Endothelial cell of umbilical vein (primary cell): ENCODE data around the gene RPH3AL.

Experiments used
- CTCF ChIP-seq, 2 donors: IDR thresholded peaks; 1 replicate in 1 of 2; 2 replicates in 1 of 2; pipeline ENCODE4 v1.5.1; 2011; ENCODE audit warnings: low read length in 2 of 2, mild to moderate bottlenecking in 2 of 2, moderate library complexity in 2 of 2, control low read depth in 1 of 2, inconsistent platforms in 1 of 2, low read depth in 1 of 2; ENCODE audit not compliant: insufficient read depth in 1 of 2; ENCODE audit errors: extremely low read depth in 1 of 2
- EZH2 ChIP-seq: IDR thresholded peaks from 2 replicates; pipeline ENCODE4 v1.6.1; 2012; ENCODE audit warnings: borderline replicate concordance, low read depth, mild to moderate bottlenecking, moderate library complexity, low read length, inconsistent platforms; ENCODE audit not compliant: severe bottlenecking
- FOS ChIP-seq: IDR thresholded peaks from 2 replicates; pipeline ENCODE4 v1.6.1; 2011; ENCODE audit warnings: mild to moderate bottlenecking, low read length, moderate library complexity, borderline replicate concordance; ENCODE audit not compliant: insufficient read depth
- GATA2 ChIP-seq: IDR thresholded peaks from 2 replicates; pipeline ENCODE4 v1.7.0; 2011; ENCODE audit warnings: low read depth, mild to moderate bottlenecking, moderate library complexity, mixed read lengths, low read length; ENCODE audit not compliant: insufficient read length, insufficient read depth
- JUN ChIP-seq: IDR thresholded peaks from 2 replicates; pipeline ENCODE4 v1.6.1; 2011; ENCODE audit warnings: borderline replicate concordance, low read depth; ENCODE audit not compliant: insufficient read length, insufficient read depth
- POLR2AphosphoS5 ChIP-seq: IDR thresholded peaks from 2 replicates; pipeline ENCODE4 v1.6.1; 2012; ENCODE audit warnings: low read depth, mild to moderate bottlenecking, control low read depth, low read length, moderate library complexity; ENCODE audit not compliant: insufficient read depth

DNA sequence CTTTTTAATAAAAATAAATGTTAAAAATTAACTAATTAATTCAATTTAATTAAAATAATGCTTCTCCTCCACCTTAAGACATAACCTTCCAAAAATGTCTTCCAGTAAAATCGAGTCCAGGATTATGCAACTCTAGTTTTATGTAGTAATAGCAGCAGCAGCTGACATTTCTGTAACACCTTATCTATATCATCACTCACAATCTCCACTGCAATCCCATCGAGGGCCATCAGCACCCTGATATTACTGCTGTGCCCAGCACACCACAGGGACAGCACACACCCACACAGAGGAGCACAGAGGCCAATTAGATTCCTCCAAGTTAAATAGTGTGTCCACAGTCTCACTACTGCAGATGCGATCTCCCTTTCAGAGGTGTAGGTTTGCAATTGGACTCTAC lies 2.9 kb downstream of the RPH3AL start:
- TF ChIP-seq JUN, result no peak
- no peak for TF ChIP-seq CTCF (IDR thresholded peaks at IDR 0.05; ENCODE audit: extremely low read depth in 1 of 2, insufficient read depth in 1 of 2, low read depth in 1 of 2, low read length in 2 of 2)
- no peak for TF ChIP-seq POLR2AphosphoS5
- TF ChIP-seq GATA2, result no peak
- TF ChIP-seq EZH2, result no peak
- no peak for TF ChIP-seq FOS
